Vagina (tissue), 2 donors: ENCODE results near the gene MVK.

Experiments
- POLR2A ChIP-seq, 2 donors: fragments of 450-650 bp; IDR thresholded peaks; one replicate each; pipeline ENCODE4 v1.6.1; 2017; ENCODE audit warnings: antibody characterized with exemption in 2 of 2, mild to moderate bottlenecking in 2 of 2, moderate library complexity in 2 of 2
- POLR2AphosphoS5 ChIP-seq, 2 donors: sonication (generic); formaldehyde crosslinking; IDR thresholded peaks; one replicate each; pipeline ENCODE4 v1.9.0; 2017; ENCODE audit warnings: antibody characterized with exemption in 2 of 2, mild to moderate bottlenecking in 2 of 2, low read depth in 1 of 2; ENCODE audit not compliant: insufficient read depth in 1 of 2
- TF ChIP-seq, protein P1 (sequence below), 3 experiments: fragments of 450-650 bp in 2 of 3; fragments of 200-600 bp in 1 of 3; sonication (generic) in 1 of 3; IDR thresholded peaks; one replicate each; pipeline ENCODE4 v1.5.1; 2017 to 2019; ENCODE audit warnings: antibody characterized with exemption in 3 of 3, mild to moderate bottlenecking in 2 of 3, moderate library complexity in 2 of 3

DNA sequence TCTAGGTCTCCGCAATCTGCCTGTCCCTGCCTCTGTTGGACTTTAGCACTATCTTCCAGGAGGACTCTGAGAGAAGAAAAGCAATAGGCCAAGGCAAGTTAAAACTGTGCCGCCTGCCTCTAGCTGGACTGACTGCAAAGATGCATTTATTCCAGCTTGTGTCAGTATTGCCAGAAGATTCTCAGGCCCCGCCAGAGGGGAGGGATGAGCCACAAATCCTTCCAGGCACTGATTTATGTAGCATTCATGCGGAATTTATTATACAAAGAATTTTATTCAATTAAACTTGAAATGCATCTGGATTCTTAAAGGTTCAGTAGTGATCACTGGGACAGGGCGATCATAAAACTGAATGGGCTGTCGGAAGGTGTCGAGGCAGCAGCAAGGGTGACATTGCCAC, 20.1 kb upstream of the MVK start:
- TF ChIP-seq, protein P1, sequence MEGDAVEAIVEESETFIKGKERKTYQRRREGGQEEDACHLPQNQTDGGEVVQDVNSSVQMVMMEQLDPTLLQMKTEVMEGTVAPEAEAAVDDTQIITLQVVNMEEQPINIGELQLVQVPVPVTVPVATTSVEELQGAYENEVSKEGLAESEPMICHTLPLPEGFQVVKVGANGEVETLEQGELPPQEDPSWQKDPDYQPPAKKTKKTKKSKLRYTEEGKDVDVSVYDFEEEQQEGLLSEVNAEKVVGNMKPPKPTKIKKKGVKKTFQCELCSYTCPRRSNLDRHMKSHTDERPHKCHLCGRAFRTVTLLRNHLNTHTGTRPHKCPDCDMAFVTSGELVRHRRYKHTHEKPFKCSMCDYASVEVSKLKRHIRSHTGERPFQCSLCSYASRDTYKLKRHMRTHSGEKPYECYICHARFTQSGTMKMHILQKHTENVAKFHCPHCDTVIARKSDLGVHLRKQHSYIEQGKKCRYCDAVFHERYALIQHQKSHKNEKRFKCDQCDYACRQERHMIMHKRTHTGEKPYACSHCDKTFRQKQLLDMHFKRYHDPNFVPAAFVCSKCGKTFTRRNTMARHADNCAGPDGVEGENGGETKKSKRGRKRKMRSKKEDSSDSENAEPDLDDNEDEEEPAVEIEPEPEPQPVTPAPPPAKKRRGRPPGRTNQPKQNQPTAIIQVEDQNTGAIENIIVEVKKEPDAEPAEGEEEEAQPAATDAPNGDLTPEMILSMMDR (IDR thresholded peaks at IDR 0.05): no peak
- no peak for TF ChIP-seq POLR2AphosphoS5 (IDR thresholded peaks at IDR 0.05; ENCODE audit: insufficient read depth in 1 of 2, low read depth in 1 of 2)
- no peak for TF ChIP-seq POLR2A (IDR thresholded peaks at IDR 0.05)
